PC-9 (cell line): Measurements from ENCODE around the gene OSBPL10. TPM values are rescaled to one million over a fixed set of nuclear protein-coding genes. Genes with fewer than 3 reads are reported as not detected.

Source experiments
- BruUV-seq: library from RNA; stranded (reverse); fragments of 400-500 nt; replicated peaks from 2 replicates; lab custom pipeline; 2021; lab: Mats Ljungman, UMichigan
- CTCF ChIA-PET: fragments of 300-600 bp; sonication (Branson Sonifier 250); formaldehyde crosslinking; loops from one replicate; lab custom pipeline; 2022; ENCODE audit warnings: antibody characterized with exemption; lab: Charles Lee
- POLR2A ChIA-PET: fragments of 300-600 bp; sonication (Branson Sonifier 250); formaldehyde crosslinking; loops from one replicate; lab custom pipeline; 2022; ENCODE audit warnings: antibody characterized with exemption; ENCODE audit not compliant: unreplicated experiment; lab: Charles Lee
- DNase-seq, 2 experiments: peaks; one replicate each; pipeline versions ENCODE4 v3.0.0 to v3.0.0-alpha.2; 2015 to 2022; ENCODE audit warnings: mixed read lengths in 1 of 2
- H2AFZ ChIP-seq: fragments of 200-600 bp; sonication (generic); 2 replicates; pipeline ENCODE4 v1.8.1; 2017; ENCODE audit warnings: antibody characterized with exemption
- H3F3A ChIP-seq: fragments of 200-600 bp; sonication (generic); 2 replicates; pipeline ENCODE4 v1.8.1; 2017; ENCODE audit warnings: antibody characterized with exemption, mild to moderate bottlenecking, low read depth; ENCODE audit not compliant: insufficient read depth
- H3K27ac ChIP-seq: fragments of 200-600 bp; sonication (generic); 2 replicates; pipeline ENCODE4 v1.6.1; 2016; ENCODE audit warnings: mixed run types
- H3K27me3 ChIP-seq: fragments of 200-600 bp; sonication (generic); 2 replicates; pipeline ENCODE4 v1.6.1; 2016; ENCODE audit warnings: low read depth, mixed run types; ENCODE audit not compliant: insufficient read depth
- H3K36me3 ChIP-seq: fragments of 200-600 bp; sonication (generic); 2 replicates; pipeline ENCODE4 v1.6.1; 2016; ENCODE audit warnings: low read depth, mixed run types
- H3K4me1 ChIP-seq: fragments of 200-600 bp; sonication (generic); replicated peaks from 2 replicates; pipeline ENCODE4 v1.6.1; 2016; ENCODE audit warnings: mixed run types; ENCODE audit not compliant: insufficient read depth
- H3K4me2 ChIP-seq: fragments of 200-600 bp; sonication (generic); 2 replicates; pipeline ENCODE4 v1.6.1; 2017; ENCODE audit warnings: mixed run types
- H3K4me3 ChIP-seq: fragments of 200-600 bp; sonication (generic); 2 replicates; pipeline ENCODE4 v1.6.1; 2016; ENCODE audit warnings: mixed run types
- H3K79me2 ChIP-seq: fragments of 200-600 bp; sonication (generic); 2 replicates; pipeline ENCODE4 v1.6.1; 2017; ENCODE audit warnings: low read depth, mixed run types
- H3K9me2 ChIP-seq: fragments of 200-600 bp; sonication (generic); 2 replicates; pipeline ENCODE4 v1.8.1; 2017; ENCODE audit warnings: mild to moderate bottlenecking; ENCODE audit not compliant: insufficient read depth
- H3K9me3 ChIP-seq: fragments of 200-600 bp; sonication (generic); 2 replicates; pipeline ENCODE4 v1.8.1; 2016; ENCODE audit warnings: low read depth; ENCODE audit not compliant: insufficient read depth
- H4K20me1 ChIP-seq: fragments of 200-600 bp; sonication (generic); 2 replicates; pipeline ENCODE4 v1.8.1; 2017; ENCODE audit not compliant: insufficient read depth
- CTCF ChIP-seq: fragments of 200-600 bp; sonication (generic); conservative IDR thresholded peaks from 2 replicates; pipeline ENCODE4 v1.6.1; 2017; ENCODE audit warnings: mixed run types, antibody characterized with exemption, mild to moderate bottlenecking, moderate library complexity
- EZH2 ChIP-seq: fragments of 200-600 bp; sonication (generic); IDR thresholded peaks from 2 replicates; pipeline ENCODE4 v1.8.0; 2017; ENCODE audit warnings: antibody characterized with exemption, low read depth
- intact Hi-C: fragments of 100-400 bp; cut with micrococcal nuclease; formaldehyde crosslinking; loops from one replicate; pipeline ENCODE4 v1.10.0; 2022; ENCODE audit not compliant: unreplicated experiment
- total RNA-seq: library from RNA; stranded (reverse); gene quantifications from 2 replicates; pipeline ENCODE4 v1.2.3, GENCODE V29; 2021

The OSBPL10 gene
- total RNA-seq, 1 experiment from 2014 or later = 42.0 TPM

- Histone ChIP-seq H4K20me1 (no peaks in the 10 kb centered on the region), H3K27ac (no peak overlapping the region), H3K27me3 (no peaks in the 10 kb centered on the region), H3K9me3 (no peaks in the 10 kb centered on the region), H3K4me2 (no peak overlapping the region), H3K4me3 (no peak overlapping the region), H3K36me3 (no peaks in the 10 kb centered on the region), H3F3A (no peaks in the 10 kb centered on the region), H3K9me2 (no peaks in the 10 kb centered on the region), H3K4me1 (no peaks in the 10 kb centered on the region), H3K79me2 (no peaks in the 10 kb centered on the region), H2AFZ (no peak overlapping the region)
- TF ChIP-seq EZH2 = no peak
- TF ChIP-seq CTCF = no peak
- DNase-seq = no peak
- no TSS peak for BruUV-seq
- ChIA-PET POLR2A (no interaction called here), CTCF (no interaction called here)
- intact Hi-C loops = no loop called here
These were observed 77.2 kb downstream of the OSBPL10 start for GRCh38 chr3:31903686-31904431.

- Histone ChIP-seq H3K9me2 (no peaks in the 10 kb centered on the region), H3K4me2 (no peak overlapping the region), H3F3A (no peaks in the 10 kb centered on the region), H3K79me2 (no peaks in the 10 kb centered on the region), H2AFZ (no peak overlapping the region), H4K20me1 (no peaks in the 10 kb centered on the region), H3K9me3 (no peaks in the 10 kb centered on the region), H3K4me3 (no peak overlapping the region), H3K27ac (no peak overlapping the region), H3K27me3 (no peaks in the 10 kb centered on the region), H3K4me1 (no peaks in the 10 kb centered on the region), H3K36me3 (no peaks in the 10 kb centered on the region)
- ChIA-PET POLR2A (no interaction called here), CTCF (no interaction called here)
- intact Hi-C loops = no loop called here
- no peak for DNase-seq
- TF ChIP-seq EZH2 (no peak), CTCF (no peak)
- no TSS peak for BruUV-seq
These were observed 80.5 kb downstream of the OSBPL10 start for GRCh38 chr3:31900583-31900982.

- BruUV-seq = no TSS peak
- Histone ChIP-seq H3F3A (no peaks in the 10 kb centered on the region), H3K9me2 (no peaks in the 10 kb centered on the region), H3K79me2 (no peaks in the 10 kb centered on the region), H4K20me1 (no peaks in the 10 kb centered on the region), H3K4me3 (no peak overlapping the region), H3K4me1 (no peaks in the 10 kb centered on the region), H3K27me3 (no peaks in the 10 kb centered on the region), H3K4me2 (no peak overlapping the region), H2AFZ (no peak overlapping the region), H3K9me3 (no peaks in the 10 kb centered on the region), H3K27ac (no peak overlapping the region), H3K36me3 (no peaks in the 10 kb centered on the region)
- intact Hi-C loops = no loop called here
- ChIA-PET POLR2A (no interaction called here), CTCF (no interaction called here)
- DNase-seq = no peak
- TF ChIP-seq EZH2 (no peak), CTCF (no peak)
These were observed 84.2 kb downstream of the OSBPL10 start for GRCh38 chr3:31896648-31897433.
